Measurements from ENCODE around the gene DLX2.
"Not testable (repeated sequence)": the region's sequence is repeated elsewhere in the genome, so short reads cannot be mapped to it uniquely, and the experiment has no call there.

Gene DLX2

GRCh38 chr2:172102391-172103359 lies at the start of gene DLX2:
Gene DLX2 (minus strand): TSS chr2:172102900. CDS start chr2:172102538, 362 bp downstream.
- FAIRE-seq: no peak

- FAIRE-seq: no peak
Observed at GRCh38 chr2:172147944-172148650, 45.4 kb upstream of the DLX2 start.

GRCh38 chr2:172143817-172144216 lies 41.1 kb upstream of the DLX2 start:
- no peak for FAIRE-seq

GRCh38 chr2:172138727-172139126 lies 36.0 kb upstream of the DLX2 start:
- not testable (repeated sequence) for FAIRE-seq

- FAIRE-seq: no peak
Observed at GRCh38 chr2:172137943-172138342, 35.2 kb upstream of the DLX2 start.

GRCh38 chr2:172137109-172137508 lies 34.4 kb upstream of the DLX2 start:
- no peak for FAIRE-seq

- no peak for FAIRE-seq
Observed at GRCh38 chr2:172135446-172135845, 32.7 kb upstream of the DLX2 start.

GRCh38 chr2:172134270-172134669 lies 31.6 kb upstream of the DLX2 start:
- no peak for FAIRE-seq

- no peak for FAIRE-seq
Observed at GRCh38 chr2:172131713-172132555, 29.2 kb upstream of the DLX2 start.

GRCh38 chr2:172129404-172129803 lies 26.7 kb upstream of the DLX2 start:
- FAIRE-seq: no peak

- no peak for FAIRE-seq
Observed at GRCh38 chr2:172128484-172128883, 25.8 kb upstream of the DLX2 start.

GRCh38 chr2:172120118-172120517 lies 17.4 kb upstream of the DLX2 start:
- FAIRE-seq: no peak

GRCh38 chr2:172119089-172119488 lies 16.4 kb upstream of the DLX2 start:
- FAIRE-seq: no peak

- FAIRE-seq: no peak
Observed at GRCh38 chr2:172116107-172116506, 13.4 kb upstream of the DLX2 start.

GRCh38 chr2:172114579-172114978 lies 11.9 kb upstream of the DLX2 start:
- no peak for FAIRE-seq

GRCh38 chr2:172114176-172114575 lies 11.5 kb upstream of the DLX2 start:
- not testable (repeated sequence) for FAIRE-seq

GRCh38 chr2:172113617-172114016 lies 10.9 kb upstream of the DLX2 start:
- FAIRE-seq: no peak

GRCh38 chr2:172109988-172110811 lies 7.5 kb upstream of the DLX2 start:
- FAIRE-seq: no peak

GRCh38 chr2:172109256-172109987 lies 6.7 kb upstream of the DLX2 start:
- FAIRE-seq: no peak

GRCh38 chr2:172108587-172108930 lies 5.9 kb upstream of the DLX2 start:
- no peak for FAIRE-seq

All from islet of Langerhans (tissue), 1 donor.